Coronary artery (tissue), 2 donors: ENCODE results near the gene SEMA3F.

ENCODE experiments used
- DNase-seq: peaks from one replicate; pipeline ENCODE4 v3.0.0-alpha.2; 2017; ENCODE audit warnings: low spot score
- H3K27ac ChIP-seq, 2 donors: fragments of 200-600 bp; sonication (generic); one replicate each; pipeline ENCODE4 v1.5.1; 2016 to 2019
- H3K4me3 ChIP-seq: fragments of 200-600 bp; sonication (generic); 2 replicates; pipeline ENCODE4 v1.5.1; 2016; ENCODE audit warnings: mild to moderate bottlenecking, moderate library complexity
- TF ChIP-seq, protein P1 (sequence below): fragments of 200-600 bp; sonication (generic); IDR thresholded peaks from one replicate; pipeline ENCODE4 v1.5.1; 2019; ENCODE audit warnings: antibody characterized with exemption

The SEMA3F gene

GRCh38 chr3:50133283-50133615 is 21.9 kb upstream of the SEMA3F start:
- TF ChIP-seq, protein P1, sequence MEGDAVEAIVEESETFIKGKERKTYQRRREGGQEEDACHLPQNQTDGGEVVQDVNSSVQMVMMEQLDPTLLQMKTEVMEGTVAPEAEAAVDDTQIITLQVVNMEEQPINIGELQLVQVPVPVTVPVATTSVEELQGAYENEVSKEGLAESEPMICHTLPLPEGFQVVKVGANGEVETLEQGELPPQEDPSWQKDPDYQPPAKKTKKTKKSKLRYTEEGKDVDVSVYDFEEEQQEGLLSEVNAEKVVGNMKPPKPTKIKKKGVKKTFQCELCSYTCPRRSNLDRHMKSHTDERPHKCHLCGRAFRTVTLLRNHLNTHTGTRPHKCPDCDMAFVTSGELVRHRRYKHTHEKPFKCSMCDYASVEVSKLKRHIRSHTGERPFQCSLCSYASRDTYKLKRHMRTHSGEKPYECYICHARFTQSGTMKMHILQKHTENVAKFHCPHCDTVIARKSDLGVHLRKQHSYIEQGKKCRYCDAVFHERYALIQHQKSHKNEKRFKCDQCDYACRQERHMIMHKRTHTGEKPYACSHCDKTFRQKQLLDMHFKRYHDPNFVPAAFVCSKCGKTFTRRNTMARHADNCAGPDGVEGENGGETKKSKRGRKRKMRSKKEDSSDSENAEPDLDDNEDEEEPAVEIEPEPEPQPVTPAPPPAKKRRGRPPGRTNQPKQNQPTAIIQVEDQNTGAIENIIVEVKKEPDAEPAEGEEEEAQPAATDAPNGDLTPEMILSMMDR: no peak
- no peak for DNase-seq
- H3K4me3 ChIP-seq: no peak overlapping the region
- H3K27ac ChIP-seq: no peak overlapping the region

GRCh38 chr3:50134367-50134766 is 20.8 kb upstream of the SEMA3F start:
- TF ChIP-seq, protein P1: no peak
- H3K27ac ChIP-seq: no peak overlapping the region
- H3K4me3 ChIP-seq: no peak overlapping the region
- DNase-seq: no peak

GRCh38 chr3:50135964-50136363 is 19.2 kb upstream of the SEMA3F start:
- DNase-seq: no peak
- TF ChIP-seq, protein P1: no peak
- Histone ChIP-seq H3K4me3 (no peak overlapping the region), H3K27ac (no peak overlapping the region)

DNA sequence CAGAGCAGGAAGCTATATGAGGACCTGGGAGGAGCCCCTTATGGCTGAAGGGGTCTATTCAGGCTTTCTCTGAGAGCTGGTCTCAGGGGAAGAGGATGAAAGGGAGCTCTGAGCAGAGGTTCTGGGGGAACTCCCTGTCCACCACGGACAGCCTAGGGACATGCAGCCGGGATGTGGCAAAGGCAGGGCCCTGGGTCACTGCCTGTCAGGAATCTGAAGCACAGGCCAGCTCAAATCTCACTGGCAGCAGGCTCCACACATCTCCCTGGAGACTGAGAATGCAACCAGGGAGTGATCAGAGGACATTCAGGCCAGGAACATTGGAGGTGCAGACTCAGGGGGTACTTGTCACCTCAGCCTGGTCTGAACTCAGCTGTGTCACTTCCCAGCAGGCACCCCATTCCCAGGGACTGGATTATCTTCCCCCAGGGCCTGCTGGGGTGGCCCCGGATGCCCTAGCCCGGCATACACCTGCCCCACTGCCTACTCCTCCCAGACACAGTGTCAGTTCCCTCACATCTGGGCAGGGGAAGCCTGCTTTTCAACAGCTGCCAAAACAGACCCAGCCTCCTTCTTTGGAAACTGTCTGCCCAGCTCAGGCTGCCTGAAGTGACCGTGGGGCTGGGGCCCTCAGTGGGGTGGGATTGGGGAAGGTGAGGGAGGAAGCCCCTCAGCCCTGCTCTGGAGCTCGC is 18.3 kb upstream of the SEMA3F start:
- Histone ChIP-seq H3K27ac (no peak overlapping the region), H3K4me3 (no peak overlapping the region)
- TF ChIP-seq, protein P1: no peak
- DNase-seq: no peak

DNA sequence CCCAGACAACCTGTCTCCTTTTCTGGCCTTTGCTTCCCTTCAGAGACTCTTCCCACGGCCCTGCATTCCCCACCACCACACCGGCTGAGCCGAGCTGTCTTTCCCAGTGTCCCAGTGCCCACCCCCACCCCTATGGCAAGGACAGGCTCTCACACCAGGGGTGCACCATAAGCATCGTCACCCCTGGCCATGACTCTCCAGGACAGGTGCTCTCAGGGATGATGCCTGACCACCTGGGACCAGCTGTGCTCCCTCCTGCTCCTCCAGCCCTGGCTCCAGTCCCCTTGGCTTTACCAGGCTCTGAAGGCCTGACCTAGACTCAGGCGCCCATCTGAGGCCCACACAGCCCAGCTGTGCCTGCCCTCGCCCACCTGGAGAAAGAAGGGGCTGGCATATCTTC is 17.6 kb upstream of the SEMA3F start:
- TF ChIP-seq, protein P1: no peak
- no peak overlapping the region for H3K27ac ChIP-seq
- no peak overlapping the region for H3K4me3 ChIP-seq
- no peak for DNase-seq

DNA sequence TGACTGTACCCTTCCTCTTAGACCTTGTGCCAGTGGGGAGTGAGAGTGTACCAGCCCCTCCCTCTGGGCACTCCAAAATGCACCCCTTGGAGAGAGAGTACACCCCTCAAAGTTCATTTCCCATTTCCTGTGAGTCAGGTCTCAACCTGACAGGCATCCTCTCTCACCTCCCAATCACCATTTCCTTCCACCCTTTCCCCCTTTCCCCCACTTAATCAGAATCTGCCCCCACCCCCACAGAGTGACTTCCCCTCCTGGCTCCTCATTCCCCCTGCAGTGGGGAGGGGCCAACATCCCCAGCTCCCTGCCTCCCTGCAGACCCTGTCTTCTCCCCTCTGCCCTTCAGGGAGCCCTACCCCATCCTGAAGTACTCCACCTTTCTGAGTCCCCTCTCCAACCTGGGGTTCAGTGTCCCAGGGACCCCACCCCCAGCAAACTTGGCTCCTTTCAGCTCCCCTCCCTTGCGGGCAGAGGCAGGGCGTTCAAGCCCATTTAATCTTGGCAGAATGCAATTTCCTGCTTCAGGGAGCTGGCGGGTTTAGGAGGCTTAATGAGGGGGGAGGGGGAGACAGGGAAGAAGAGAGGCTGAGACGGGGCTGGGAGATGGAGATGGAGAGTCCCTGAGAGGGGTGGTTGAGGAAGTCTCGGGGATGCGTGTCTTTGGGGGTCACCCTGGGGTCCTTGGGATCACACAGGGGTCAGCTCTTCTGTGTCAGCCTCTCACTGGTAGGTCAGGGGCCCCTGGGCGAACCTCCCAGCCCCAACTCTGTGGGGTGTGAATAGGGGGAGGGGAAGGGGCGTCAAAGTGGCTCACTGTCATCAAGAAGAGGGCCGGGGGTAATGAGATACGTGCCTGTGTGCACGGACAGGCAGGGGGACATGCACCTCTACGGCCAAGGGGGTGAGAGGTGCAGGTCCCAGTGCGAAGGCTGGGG is 16.6 kb upstream of the SEMA3F start:
- Histone ChIP-seq H3K27ac (no peak overlapping the region), H3K4me3 (no peak overlapping the region)
- TF ChIP-seq, protein P1: no peak
- DNase-seq: no peak
